ENCODE measurements around the gene GHRHR.

The GHRHR gene

DNA sequence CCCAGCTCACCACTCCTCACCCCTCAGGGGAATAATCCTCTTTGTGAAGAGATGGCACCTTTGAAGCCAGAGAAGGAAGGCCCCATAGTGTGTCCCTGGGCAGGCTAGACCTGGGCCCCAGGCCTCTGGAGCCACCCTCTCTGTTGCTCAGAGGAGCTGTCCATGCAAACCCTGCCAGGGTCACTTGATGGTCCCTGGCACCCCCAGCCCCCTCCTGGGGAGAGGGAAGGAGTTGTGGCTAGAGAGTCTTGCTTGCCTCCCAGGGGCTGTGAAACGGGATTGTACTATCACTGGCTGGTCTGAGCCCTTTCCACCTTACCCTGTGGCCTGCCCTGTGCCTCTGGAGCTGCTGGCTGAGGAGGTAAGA, 5.8 kb downstream of the GHRHR start:
- no peak for DNase-seq

GRCh38 chr7:30970074-30970473, 6.3 kb downstream of the GHRHR start:
- DNase-seq: no peak

- DNase-seq: no peak
Measured at GRCh38 chr7:30970594-30971094, 6.9 kb downstream of the GHRHR start.

- no peak for DNase-seq
Measured at GRCh38 chr7:30971440-30971839, 7.7 kb downstream of the GHRHR start.

- DNase-seq: no peak
Measured at GRCh38 chr7:30971840-30972563, 8.2 kb downstream of the GHRHR start.

- DNase-seq: no peak
Measured at GRCh38 chr7:30973292-30973691, 9.5 kb downstream of the GHRHR start.

DNA sequence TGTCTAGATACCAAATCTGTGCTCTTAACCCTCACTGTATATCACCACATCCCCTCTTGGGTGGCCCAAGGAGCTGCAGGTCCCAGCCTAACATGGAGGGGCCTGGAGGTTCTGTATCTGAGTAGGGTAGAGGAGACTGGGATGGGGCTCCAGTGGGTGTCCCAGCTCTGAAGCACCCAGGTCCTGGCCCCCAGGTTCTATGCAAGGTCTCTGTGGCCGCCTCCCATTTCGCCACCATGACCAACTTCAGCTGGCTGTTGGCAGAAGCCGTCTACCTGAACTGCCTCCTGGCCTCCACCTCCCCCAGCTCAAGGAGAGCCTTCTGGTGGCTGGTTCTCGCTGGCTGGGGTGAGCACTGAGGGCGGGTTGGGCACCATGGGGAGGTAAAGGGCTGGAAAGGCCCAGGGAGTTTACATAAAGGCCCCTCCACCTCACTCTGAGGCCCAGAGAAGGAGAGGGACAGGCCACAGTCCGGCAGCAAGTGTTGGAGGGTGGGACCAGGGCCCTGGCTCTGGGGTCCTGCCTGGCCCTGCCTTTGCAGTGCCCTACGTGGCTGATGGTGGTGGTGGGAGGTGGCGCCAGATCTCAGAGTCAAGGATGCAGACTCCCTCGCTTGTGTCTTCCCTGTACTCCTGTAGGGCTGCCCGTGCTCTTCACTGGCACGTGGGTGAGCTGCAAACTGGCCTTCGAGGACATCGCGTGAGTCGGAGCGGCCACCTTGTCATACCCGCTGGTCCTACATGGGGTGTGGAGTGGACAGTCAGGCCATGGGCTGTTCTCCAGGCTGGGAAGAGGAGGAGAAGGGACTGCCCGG, 10.2 kb downstream of the GHRHR start:
- no peak for DNase-seq

- no peak for DNase-seq
Measured at GRCh38 chr7:30974605-30975255, 11.0 kb downstream of the GHRHR start.

GRCh38 chr7:30975256-30975899, 11.6 kb downstream of the GHRHR start:
- DNase-seq: no peak

GRCh38 chr7:30976381-30976780, 12.6 kb downstream of the GHRHR start:
- no peak for DNase-seq

DNA sequence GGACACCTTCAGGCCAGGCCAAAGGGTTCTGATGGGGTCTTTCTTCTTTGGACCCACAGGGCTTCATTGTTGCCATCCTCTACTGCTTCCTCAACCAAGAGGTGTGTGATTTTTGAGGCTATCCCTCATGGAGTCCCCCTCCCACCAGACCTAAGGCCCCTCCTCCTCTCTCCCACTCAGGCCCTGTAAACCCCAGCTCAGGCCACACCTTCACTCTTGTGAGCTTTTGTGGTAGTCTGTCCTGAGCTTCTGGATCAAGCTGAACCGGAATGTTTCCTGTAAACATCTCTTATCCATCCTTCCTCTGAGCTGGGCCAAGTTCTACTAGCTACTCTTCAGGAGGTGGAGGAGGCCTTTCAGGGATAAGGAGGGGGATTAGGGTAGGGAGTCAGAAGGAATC, 13.5 kb downstream of the GHRHR start:
- DNase-seq: no peak

DNA sequence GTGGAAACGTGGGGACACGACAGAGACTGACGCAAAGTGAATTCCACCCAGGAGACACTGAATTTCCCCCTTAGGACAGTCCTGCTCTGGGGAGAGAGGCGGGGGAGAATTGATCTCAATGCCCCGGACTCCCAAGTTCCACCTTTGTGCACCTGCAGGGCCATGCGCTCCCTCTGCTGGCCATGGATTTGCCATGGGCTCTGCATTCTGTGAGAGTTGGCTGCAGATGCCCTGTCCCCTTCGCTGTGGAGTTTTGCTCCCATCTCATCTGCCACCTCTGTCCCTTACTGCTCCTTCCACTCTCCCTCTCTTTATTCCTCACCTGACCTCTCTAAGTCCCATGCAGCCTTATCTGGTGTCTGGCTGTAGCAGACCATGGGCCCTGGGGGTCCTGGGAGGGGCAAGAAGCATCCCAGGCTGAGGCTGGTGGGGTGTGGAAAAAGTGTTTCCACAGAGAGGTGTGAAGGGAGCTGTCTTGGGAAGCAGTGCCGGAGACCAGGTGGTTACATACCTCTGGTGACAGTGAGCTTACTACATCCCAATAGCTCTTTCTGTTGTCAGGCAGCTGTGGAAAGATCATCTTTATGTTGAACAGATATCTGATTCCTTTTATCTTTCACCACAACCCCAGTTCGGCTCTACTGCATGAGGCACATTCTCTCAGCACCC, 14.3 kb downstream of the GHRHR start:
- no peak for DNase-seq

- DNase-seq: no peak
Measured at GRCh38 chr7:30979027-30979426, 15.3 kb downstream of the GHRHR start.

DNA sequence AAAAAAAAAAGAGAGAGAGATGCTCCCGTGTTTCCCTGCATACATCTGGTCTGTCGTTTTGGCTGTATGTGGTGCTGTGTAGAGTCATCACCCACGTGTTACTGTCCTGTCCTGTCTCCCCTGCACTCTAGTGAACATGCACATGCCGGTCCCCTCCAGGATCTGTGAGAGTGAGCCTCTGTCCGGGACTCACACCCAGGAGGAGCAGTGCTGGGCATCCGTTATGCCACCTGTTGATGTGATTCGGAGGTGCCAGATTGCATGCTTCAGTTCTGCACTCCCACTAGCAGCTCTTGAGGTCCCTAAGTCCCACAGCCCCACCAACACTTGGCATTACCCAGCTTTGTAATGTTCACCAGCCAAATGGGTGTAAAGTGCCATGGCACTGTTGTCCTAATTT, 16.4 kb downstream of the GHRHR start:
- DNase-seq: no peak

- DNase-seq: no peak
Measured at GRCh38 chr7:30980751-30981150, 17.0 kb downstream of the GHRHR start.

DNA sequence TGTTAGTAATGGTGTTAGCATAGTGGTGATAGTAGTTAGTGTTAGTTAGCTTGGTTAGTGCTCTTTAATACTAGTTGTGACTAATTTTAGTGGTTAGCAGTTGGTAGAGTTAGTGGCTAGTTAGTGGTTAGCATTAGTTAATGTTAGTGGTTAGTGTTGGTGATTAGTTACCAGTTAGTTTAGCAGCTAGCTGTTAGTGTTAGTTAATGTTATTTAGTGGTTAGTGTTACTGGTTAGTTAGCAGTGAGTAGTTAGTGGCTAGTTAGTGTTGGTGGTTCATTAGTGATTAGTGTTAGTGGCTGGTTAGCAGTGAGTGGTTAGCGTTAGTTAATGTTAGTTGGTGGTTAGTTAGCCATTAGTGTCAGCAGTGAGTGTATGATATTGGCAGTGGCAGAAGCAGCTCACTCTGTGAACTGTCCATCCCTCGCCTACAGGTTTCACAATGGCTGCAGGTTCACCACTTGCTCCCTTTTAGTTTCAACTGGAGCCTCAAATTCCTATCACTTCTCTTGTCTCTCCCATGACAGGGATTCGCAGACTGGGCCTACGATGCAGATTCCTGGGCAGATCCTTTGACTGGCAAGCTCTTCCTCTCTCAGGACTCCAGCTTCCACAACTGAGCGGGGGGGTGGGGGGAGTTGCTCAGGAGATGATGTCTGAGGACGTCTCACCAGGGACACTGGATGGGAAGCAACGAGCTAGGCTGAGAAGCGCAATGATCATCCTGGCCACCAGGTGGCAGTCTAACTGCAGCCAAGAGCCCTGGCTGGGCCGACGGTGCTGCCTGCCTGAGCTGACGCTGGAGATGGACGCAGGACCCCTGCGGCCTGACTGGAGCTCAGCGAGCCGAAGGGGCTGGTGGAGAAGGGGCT, 19.5 kb downstream of the GHRHR start:
- DNase-seq: peak; percentile 42

- DNase-seq: no peak
Measured at GRCh38 chr7:30983914-30984247, 20.1 kb downstream of the GHRHR start.

GRCh38 chr7:30984359-30985107, 20.8 kb downstream of the GHRHR start:
- no peak for DNase-seq

DNA sequence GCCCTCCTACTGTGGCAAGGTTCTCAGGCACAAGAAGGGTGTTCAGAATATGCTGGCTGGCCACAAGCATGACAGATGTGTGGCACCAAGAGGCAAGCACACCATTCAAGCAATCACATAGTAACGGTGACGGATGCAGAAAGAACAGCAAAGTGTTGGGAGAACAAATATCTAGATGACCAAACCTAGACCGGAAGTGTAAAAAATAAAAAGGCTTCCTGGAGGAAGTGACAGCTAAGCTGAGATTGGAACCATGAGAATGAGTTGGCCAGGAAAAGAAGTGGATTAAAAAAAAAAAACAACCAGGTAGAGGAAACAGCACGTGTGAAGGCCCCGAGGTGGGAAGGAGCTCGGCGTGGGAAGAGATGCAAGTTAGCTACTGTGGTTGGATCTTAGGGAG, 22.0 kb downstream of the GHRHR start:
- DNase-seq: no peak

DNA sequence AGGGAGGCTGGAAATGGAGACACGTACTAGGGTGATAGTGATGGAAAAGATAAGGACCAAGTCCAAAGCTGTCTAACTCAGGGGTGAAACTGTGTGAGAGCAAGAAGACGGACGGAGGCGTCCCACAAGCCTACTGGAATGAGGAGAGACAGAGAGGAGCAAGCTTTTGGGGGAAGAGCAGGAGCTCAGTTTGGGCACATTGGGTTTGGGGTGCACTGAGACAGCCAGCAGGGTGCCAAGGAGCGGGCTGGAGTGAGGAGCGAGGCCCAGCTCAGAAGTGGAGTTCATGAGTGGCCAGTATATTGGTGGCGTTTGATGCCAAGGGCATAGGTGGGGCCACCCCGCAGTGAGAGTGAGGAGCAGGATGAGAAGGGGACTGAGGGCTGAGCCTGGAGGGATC, 22.6 kb downstream of the GHRHR start:
- DNase-seq: no peak

DNA sequence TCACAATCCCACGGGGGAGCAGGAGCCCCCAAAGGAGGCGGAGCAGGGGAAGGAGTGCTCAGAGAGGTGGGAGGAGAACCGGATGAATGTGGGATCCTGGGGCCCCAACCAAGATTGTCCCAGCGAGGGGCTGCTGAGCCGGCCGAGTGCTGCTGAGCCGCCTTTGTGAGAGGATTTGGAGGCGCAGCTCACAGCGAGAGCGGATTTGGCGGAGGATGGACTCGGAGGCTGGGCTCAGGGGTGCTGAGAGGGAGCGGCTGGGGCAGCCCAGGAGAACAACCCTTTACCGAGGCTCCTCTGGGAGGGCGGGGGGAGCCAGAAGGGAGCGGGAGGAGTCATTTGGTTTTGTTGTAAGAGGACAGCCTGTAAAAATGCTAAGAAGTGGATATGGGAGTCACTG, 23.0 kb downstream of the GHRHR start:
- DNase-seq: no peak

Data from SHP77 treated with DMSO at 0.1 percent for 48 hours (cell line).